ENCODE data around the gene ADGRV1.

DNA sequence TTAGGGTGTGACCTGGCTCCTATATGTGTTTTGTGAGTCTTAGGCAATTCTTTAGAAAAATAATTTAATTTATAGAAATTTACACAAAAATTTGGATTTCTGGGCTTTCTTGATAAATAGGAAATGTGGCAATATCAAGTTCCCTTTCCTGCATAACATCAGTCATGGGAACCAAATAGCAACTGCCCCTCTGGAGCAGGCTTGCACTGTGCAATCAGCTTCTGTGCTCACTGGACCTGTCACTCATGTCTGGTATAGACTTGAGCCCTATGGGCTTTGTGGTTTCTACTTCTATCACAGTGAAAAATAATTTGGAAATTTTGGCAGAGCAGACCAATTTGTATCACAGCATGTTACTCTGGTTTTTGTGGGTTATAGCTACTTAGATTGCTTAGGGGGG is 131.7 kb downstream of the ADGRV1 start:
- TF ChIP-seq, protein P1, sequence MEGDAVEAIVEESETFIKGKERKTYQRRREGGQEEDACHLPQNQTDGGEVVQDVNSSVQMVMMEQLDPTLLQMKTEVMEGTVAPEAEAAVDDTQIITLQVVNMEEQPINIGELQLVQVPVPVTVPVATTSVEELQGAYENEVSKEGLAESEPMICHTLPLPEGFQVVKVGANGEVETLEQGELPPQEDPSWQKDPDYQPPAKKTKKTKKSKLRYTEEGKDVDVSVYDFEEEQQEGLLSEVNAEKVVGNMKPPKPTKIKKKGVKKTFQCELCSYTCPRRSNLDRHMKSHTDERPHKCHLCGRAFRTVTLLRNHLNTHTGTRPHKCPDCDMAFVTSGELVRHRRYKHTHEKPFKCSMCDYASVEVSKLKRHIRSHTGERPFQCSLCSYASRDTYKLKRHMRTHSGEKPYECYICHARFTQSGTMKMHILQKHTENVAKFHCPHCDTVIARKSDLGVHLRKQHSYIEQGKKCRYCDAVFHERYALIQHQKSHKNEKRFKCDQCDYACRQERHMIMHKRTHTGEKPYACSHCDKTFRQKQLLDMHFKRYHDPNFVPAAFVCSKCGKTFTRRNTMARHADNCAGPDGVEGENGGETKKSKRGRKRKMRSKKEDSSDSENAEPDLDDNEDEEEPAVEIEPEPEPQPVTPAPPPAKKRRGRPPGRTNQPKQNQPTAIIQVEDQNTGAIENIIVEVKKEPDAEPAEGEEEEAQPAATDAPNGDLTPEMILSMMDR (IDR thresholded peaks at IDR 0.05; ENCODE audit: insufficient read depth, low read depth, low read length), result no peak
- TF ChIP-seq EZH2 (IDR thresholded peaks at IDR 0.05; ENCODE audit: insufficient read depth, low read length), result no peak
